A549 treated with CORT108297 at 1 μM for 4 hours (cell line): ENCODE measurements around the gene DYNLT2. TPM values are rescaled to one million over a fixed set of nuclear protein-coding genes. Genes with fewer than 3 reads are reported as not detected.

Experiments
- total RNA-seq: library from RNA; stranded (reverse); fragments of 200-300 nt; extraction: Qiagen RNA extraction; gene quantifications from 5 replicates; pipeline ENCODE4 v1.2.3, GENCODE V29; 2022

Gene DYNLT2, protein sequence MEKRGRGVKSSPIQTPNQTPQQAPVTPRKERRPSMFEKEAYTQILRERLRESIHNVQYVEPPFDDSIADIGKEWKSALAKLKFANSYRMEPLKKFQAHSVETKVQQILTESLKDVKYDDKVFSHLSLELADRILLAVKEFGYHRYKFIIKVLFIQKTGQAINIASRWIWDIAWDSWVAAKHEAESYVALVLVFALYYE
- total RNA-seq = 0.55 to 0.79 TPM (median 0.66 TPM) in 5 replicates

DNA sequence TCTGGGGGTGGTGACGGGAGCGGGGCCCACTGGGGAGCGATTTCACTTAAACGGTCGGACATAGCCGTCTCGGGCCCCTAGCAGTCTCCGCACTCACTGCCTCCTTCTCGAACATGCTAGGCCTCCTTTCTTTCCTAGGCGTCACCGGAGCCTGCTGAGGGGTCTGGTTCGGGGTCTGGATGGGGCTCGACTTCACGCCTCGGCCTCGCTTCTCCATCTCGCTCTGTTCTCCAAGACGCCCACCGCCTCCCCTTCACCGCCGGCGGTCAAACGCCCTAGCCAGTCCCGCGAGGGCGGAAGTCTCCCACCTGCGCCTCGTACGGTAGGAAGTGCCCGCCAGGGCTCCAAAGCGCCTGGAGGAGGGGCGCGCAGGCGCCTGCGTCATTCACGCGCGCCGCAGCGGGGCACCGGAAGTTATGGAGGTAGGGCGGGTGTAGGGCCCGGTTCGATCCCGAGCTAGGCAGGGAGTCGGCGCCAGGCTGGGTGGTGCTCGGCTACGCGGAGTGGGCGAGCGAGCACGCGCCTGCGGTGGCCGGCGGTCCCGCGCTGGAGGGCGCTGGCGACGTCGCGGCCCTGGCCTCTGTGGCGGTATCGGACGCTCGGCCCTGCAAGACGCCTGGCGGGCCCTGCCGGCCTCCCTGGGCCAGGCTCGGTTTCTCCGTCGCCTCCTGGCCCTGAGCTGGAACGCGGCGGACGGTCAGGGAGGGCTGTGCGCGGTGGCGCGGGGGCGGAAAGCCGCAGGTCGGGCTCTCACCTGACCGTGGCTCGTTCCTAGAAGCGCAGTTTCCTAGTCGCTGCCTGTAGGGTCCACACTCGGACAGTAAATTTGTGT lies at the start of gene DYNLT2, which contains the start of gene ERMARD:
Gene DYNLT2, minus strand, starts transcription at position 331 of the 832 bp plus-strand sequence. Its CDS starts 114 bp downstream, at position 217.
Gene ERMARD, plus strand, starts transcription at position 381 of the 832 bp plus-strand sequence. Its CDS starts 36 bp downstream, at position 417.

DNA sequence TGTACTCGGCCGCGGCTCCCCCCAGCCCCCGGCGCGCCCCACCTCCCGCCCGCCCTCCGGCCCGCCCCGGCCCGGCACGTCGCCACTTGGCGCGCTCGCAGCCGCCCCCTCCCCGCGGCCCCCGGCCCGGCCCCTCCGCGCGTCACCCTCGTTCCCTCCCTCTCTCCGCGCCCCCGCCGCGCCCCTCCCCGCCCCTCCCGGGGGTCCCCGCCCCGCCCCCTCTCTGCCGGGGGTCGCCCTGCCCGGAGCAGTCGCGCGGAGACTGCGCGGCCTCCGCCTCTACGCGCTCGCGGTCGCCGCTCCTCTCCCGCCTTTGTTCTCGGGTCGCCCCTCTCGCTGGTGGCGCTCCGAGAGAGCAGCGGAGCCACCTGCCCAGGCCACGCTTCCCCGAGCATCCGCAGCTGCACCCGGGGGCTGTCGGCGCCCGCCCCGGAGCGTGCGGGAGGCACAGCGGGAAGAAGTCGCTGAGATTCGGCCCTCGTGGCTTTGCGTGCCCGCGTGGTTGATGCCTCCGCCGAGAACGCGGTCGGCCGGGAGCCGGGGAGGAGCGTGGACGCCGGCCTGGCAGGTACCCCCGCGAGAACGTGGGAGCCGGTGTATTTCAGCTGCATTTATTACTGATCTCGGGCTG lies 26.8 kb downstream of the DYNLT2 start, which contains the start of gene PHF10:
Gene PHF10, minus strand, starts transcription at position 7 of the 631 bp plus-strand sequence. CDS start 569 bp downstream, outside the sequence.

DNA sequence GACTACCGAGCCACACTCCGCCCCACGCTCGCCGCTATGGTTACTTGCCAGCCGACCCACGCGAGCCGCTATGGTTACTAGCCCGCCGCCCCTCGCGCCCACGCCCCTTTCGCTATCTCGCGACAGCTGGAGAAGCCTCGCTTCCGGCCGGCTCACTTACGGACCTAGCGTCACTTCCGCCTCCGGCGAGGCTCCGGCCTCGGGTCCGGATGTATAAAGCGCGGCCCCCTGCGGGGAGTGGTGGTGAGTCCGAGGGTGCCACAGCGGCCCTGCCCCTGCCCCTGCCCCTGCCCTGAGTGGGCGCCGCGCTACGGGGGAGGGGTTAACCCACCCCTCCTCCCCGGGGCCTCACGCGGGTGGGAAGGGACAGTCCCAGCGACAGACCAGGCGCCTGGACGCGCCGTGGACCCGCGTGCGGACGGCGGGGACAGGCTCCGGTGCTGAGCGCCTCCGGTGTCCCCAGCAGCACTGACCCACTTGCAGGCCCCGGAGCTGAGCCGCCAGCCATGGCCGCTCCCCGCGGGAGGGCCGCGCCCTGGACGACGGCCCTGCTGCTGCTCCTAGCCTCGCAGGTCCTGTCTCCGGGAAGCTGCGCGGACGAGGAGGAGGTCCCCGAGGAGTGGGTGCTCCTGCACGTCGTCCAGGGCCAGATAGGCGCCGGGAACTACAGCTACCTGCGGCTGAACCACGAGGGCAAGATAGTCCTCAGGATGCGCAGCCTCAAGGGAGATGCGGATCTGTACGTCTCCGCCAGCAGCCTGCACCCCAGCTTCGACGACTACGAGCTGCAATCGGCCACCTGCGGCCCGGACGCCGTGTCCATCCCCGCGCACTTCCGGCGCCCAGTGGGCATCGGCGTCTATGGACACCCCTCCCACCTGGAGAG lies 49.2 kb downstream of the DYNLT2 start, which contains the start of the genes C6orf120 and WDR27:
Gene C6orf120, plus strand, starts transcription at position 173 of the 886 bp plus-strand sequence. Its CDS starts 334 bp downstream, at position 507.
Gene WDR27, minus strand, starts transcription at position 76 of the 886 bp plus-strand sequence. CDS start 13,024 bp downstream, outside the sequence.

Other genes starting within 250 kb of the DYNLT2 start
- 7.5 to 14.6 TPM (median 14.1 TPM) in 5 replicates for gene WDR27, start 49.5 kb downstream of the DYNLT2 start, total RNA-seq
- 11.1 to 15.0 TPM (median 13.1 TPM) in 5 replicates for gene C6orf120, start 49.4 kb downstream of the DYNLT2 start, total RNA-seq
- 19.7 to 22.8 TPM (median 21.6 TPM) in 5 replicates for gene PHF10, start 27.1 kb downstream of the DYNLT2 start, total RNA-seq
- 5.9 to 7.9 TPM (median 7.1 TPM) in 5 replicates for gene ERMARD, start 50 bp upstream of the DYNLT2 start, total RNA-seq